GM12874 (cell line): ENCODE results near the gene BCL2.

Source experiments
- TF ChIP-seq, protein P1 (sequence below): IDR thresholded peaks from 2 replicates; pipeline ENCODE4 v1.5.1; 2011; ENCODE audit warnings: low read depth, mild to moderate bottlenecking, control low read depth, low read length, moderate library complexity; ENCODE audit not compliant: insufficient read depth

BCL2 gene

DNA sequence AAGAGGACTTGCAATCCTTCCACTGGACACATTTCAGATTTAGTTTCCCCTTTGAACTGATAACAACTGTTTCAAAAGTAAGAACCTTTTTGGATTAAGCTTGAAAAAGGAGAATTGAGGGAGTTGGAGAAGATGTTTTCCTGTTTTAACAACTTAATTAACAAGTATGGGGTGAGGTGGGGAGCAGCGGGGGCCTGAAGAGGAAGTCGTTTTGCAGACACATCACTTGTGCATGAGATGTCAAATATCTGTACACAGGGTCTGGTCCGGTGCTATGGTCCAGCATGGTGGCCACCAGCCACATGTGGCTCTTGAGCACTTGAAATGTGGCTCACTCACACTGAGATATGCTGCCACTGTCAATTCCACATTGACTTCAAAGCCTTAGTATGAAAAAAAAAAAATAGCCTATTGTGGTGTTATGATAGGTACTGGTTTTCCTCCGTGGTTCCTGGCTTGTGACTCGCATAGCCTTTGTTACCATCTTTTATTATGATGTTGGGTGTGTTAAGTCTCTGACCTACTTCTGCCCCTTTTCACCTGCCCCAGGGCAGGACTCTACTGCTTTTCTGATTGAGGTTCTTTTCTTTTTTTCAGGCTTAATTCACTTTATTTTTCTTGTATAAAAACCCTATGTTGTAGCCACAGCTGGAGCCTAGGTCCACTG, 205.5 kb downstream of the BCL2 start:
- TF ChIP-seq, protein P1, sequence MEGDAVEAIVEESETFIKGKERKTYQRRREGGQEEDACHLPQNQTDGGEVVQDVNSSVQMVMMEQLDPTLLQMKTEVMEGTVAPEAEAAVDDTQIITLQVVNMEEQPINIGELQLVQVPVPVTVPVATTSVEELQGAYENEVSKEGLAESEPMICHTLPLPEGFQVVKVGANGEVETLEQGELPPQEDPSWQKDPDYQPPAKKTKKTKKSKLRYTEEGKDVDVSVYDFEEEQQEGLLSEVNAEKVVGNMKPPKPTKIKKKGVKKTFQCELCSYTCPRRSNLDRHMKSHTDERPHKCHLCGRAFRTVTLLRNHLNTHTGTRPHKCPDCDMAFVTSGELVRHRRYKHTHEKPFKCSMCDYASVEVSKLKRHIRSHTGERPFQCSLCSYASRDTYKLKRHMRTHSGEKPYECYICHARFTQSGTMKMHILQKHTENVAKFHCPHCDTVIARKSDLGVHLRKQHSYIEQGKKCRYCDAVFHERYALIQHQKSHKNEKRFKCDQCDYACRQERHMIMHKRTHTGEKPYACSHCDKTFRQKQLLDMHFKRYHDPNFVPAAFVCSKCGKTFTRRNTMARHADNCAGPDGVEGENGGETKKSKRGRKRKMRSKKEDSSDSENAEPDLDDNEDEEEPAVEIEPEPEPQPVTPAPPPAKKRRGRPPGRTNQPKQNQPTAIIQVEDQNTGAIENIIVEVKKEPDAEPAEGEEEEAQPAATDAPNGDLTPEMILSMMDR, result no peak

GRCh38 chr18:63112706-63113105, 206.9 kb downstream of the BCL2 start:
- TF ChIP-seq, protein P1, result no peak

- TF ChIP-seq, protein P1, result no peak
Observed at GRCh38 chr18:63111671-63112402, 207.7 kb downstream of the BCL2 start.

DNA sequence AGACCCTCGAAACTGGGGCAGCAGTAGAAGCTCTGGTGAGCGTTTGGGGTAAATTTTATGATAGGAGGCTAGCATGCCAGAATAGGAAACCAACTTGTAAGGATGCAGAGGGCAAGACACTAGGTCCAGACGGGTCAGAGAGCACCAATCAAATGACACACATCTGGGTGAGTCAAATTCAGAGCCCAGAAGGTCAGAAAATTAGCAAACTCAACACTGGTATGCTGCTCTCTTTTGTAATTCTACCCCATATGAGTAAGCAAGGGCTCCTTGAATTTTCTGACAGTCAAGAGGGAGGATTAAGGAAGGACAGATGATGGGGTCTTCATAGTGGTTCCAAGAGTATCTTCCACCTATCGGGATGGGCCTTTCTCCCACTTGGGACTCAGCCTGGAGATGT, 209.8 kb downstream of the BCL2 start:
- TF ChIP-seq, protein P1, result no peak

- TF ChIP-seq, protein P1, result no peak
Observed at GRCh38 chr18:63109022-63109421, 210.5 kb downstream of the BCL2 start.

DNA sequence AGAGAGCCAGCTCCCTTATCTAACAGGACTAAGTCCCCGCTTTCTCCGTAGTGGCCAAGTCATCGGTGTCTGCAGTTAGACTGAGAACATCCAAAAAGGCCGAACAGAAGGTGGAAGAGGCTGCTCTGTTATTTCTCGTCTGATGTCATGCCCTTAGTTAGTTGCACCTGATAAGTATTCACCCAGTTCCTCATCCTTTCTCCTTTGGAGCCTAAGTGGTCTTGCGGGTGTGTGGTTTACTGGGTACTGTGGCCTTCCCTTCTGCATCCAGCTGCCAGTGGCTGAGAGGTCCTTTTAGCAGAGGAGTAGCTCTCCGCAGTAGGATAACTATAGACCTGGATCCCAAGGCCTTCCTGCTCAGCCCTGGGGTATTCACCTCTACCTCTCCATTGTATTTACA, 211.6 kb downstream of the BCL2 start:
- TF ChIP-seq, protein P1, result no peak

- TF ChIP-seq, protein P1, result no peak
Observed at GRCh38 chr18:63107171-63107845, 212.3 kb downstream of the BCL2 start.
